Sigmoid colon (tissue), 7 donors: Measurements from ENCODE around the gene VDAC2. TPM values are rescaled to one million over a fixed set of nuclear protein-coding genes. Genes with fewer than 3 reads are reported as not detected.
"Not testable (repeated sequence)": the region's sequence is repeated elsewhere in the genome, so short reads cannot be mapped to it uniquely, and the experiment has no call there.

ENCODE experiments used
- DNase-seq: peaks from one replicate; pipeline ENCODE4 v3.0.0-alpha.2; 2019
- H3K27ac ChIP-seq, 4 donors: fragments of 200-600 bp; sonication (generic); one replicate each; pipeline ENCODE4 v1.5.1; 2016 to 2019; ENCODE audit warnings: mild to moderate bottlenecking in 1 of 4
- H3K27me3 ChIP-seq, 3 donors: fragments of 200-600 bp; sonication (generic); one replicate each; pipeline ENCODE4 v1.5.1; 2019; ENCODE audit warnings: mild to moderate bottlenecking in 1 of 3
- H3K36me3 ChIP-seq, 4 donors: fragments of 200-600 bp; sonication (generic); one replicate each; pipeline ENCODE4 v1.5.1; 2016 to 2019
- H3K4me1 ChIP-seq, 4 donors: fragments of 200-600 bp; sonication (generic); one replicate each; pipeline ENCODE4 v1.5.1; 2017 to 2019
- H3K4me3 ChIP-seq, 4 donors: fragments of 200-600 bp; sonication (generic); one replicate each; pipeline ENCODE4 v1.5.1; 2017 to 2019; ENCODE audit warnings: mild to moderate bottlenecking in 2 of 4, moderate library complexity in 1 of 4
- H3K9me3 ChIP-seq, 4 donors: fragments of 200-600 bp in 3 of 4; sonication (generic) in 3 of 4; one replicate each; pipeline versions ENCODE4 v1.5.1 to v1.6.1; 2013 to 2019
- CTCF ChIP-seq, 4 experiments: fragments of 450-650 bp in 3 of 4; fragments of 200-600 bp in 1 of 4; IDR thresholded peaks; one replicate each; pipeline ENCODE4 v1.5.1; 2016 to 2019; ENCODE audit warnings: antibody characterized with exemption in 4 of 4, mild to moderate bottlenecking in 3 of 4, moderate library complexity in 2 of 4
- EP300 ChIP-seq, 4 donors: sonication (generic); formaldehyde crosslinking; IDR thresholded peaks; one replicate each; pipeline ENCODE4 v1.6.1; 2017; ENCODE audit warnings: antibody characterized with exemption in 4 of 4
- POLR2A ChIP-seq, 2 donors: fragments of 450-650 bp; IDR thresholded peaks; one replicate each; pipeline ENCODE4 v1.6.1; 2016; ENCODE audit warnings: antibody characterized with exemption in 2 of 2, mild to moderate bottlenecking in 2 of 2, moderate library complexity in 2 of 2
- POLR2AphosphoS5 ChIP-seq, 4 donors: sonication (generic); formaldehyde crosslinking; IDR thresholded peaks; one replicate each; pipeline ENCODE4 v1.6.1; 2017; ENCODE audit warnings: antibody characterized with exemption in 4 of 4
- WGBS, 2 donors: extraction: QIAGEN DNeasy Blood & Tissue Kit; methylation state at CpG; one replicate each; pipeline ENCODE4 v1.1.7; 2013; 5-methylcytosine and 5-hydroxymethylcytosine counted together
- intact Hi-C: fragments of 100-400 bp; cut with DNase I; formaldehyde crosslinking; loops from one replicate; pipeline ENCODE4 v1.15.1; 2023
- polyA plus RNA-seq, 3 donors: library from polyadenylated mRNA; stranded (reverse); fragments of 200-250 nt; gene quantifications; one replicate each; pipeline ENCODE4 v1.2.3, GENCODE V29; 2013
- total RNA-seq, 4 donors: library from RNA; depleted of rRNA; stranded (reverse); fragments of >200 nt; gene quantifications; one replicate each; pipeline ENCODE4 v1.1.0, GENCODE V29; 2016
- donor health status: healthy with polysubstance abuse.
- donor health status: Bipolar disorder and iron deficiency.
- donor health status: healthy.

The VDAC2 gene
- total and polyA plus RNA-seq, 7 donors = 205 to 437 (median 249) TPM

GRCh38 chr10:75180592-75180991 lies 30.0 kb upstream of the VDAC2 start:
- no peak for DNase-seq
- H3K27me3 ChIP-seq = no peaks in the 10 kb centered on the region
- H3K36me3 ChIP-seq = peaks cover 0 to 10% (median 0%) of the 10 kb centered on the region in 4 donors
- H3K4me3 ChIP-seq = no peak overlapping the region
- WGBS, 2 donors = 83 to 92% methylated on average over 2 of the region's 2 CpGs
- H3K4me1 ChIP-seq = peaks cover 0 to 18% (median 9%) of the 10 kb centered on the region in 4 donors
- H3K9me3 ChIP-seq = no peaks in the 10 kb centered on the region
- H3K27ac ChIP-seq = peak overlapping the region in 3 of 4 donors; percentile 21 to 51 (median 51)
- intact Hi-C loops = no loop called here
- no peak for TF ChIP-seq EP300 (IDR thresholded peaks at IDR 0.05)
- peak; percentile 18 to 58 (median 52) for TF ChIP-seq POLR2AphosphoS5 (IDR thresholded peaks at IDR 0.05)

DNA sequence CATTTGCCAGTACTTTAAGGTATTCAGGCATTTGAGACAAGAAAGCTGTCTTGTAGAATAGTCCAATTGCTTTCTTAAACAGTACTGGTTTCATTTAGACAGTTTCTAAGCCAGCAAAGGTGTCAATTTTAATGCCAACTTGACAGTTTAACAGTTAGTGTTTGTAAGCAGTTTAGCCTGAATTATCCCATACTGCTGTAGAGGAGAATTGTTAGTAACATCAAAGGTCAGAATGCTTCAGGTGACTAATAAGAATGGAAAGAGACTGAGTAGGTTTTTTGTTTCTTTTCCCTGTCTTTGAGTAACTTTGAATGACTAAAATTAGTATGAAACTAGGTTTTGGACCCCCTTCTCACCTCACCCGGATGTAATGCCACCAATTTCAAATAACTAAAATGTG lies 29.5 kb upstream of the VDAC2 start:
- Histone ChIP-seq H3K36me3 (peaks cover 0 to 7% (median 0%) of the 10 kb centered on the region in 4 donors), H3K9me3 (no peaks in the 10 kb centered on the region), H3K4me1 (peaks cover 0 to 18% (median 9%) of the 10 kb centered on the region in 4 donors), H3K27ac (peak overlapping the region in 2 of 4 donors; percentile 22 to 51), H3K4me3 (no peak overlapping the region), H3K27me3 (no peaks in the 10 kb centered on the region)
- intact Hi-C loops = no loop called here
- no peak for DNase-seq
- 27 to 69% methylated on average over 1 of the region's 1 CpG for WGBS, 2 donors
- TF ChIP-seq POLR2A (IDR thresholded peaks at IDR 0.05) (no peak), POLR2AphosphoS5 (IDR thresholded peaks at IDR 0.05) (no peak), EP300 (IDR thresholded peaks at IDR 0.05) (no peak), CTCF (IDR thresholded peaks at IDR 0.05) (no peak)

- Histone ChIP-seq H3K4me1 (peaks cover 0 to 3% (median 1%) of the 10 kb centered on the region in 4 donors), H3K27ac (no peak overlapping the region), H3K4me3 (no peak overlapping the region), H3K27me3 (no peaks in the 10 kb centered on the region), H3K9me3 (no peaks in the 10 kb centered on the region), H3K36me3 (no peaks in the 10 kb centered on the region)
- DNase-seq = no peak
- TF ChIP-seq EP300 (IDR thresholded peaks at IDR 0.05) (no peak), CTCF (IDR thresholded peaks at IDR 0.05) (no peak), POLR2AphosphoS5 (IDR thresholded peaks at IDR 0.05) (no peak), POLR2A (IDR thresholded peaks at IDR 0.05) (no peak)
- intact Hi-C loops = no loop called here
- 25 to 60% methylated on average over 4 of the region's 4 CpGs for WGBS, 2 donors
These were observed 24.3 kb upstream of the VDAC2 start for GRCh38 chr10:75186310-75186709.

DNA sequence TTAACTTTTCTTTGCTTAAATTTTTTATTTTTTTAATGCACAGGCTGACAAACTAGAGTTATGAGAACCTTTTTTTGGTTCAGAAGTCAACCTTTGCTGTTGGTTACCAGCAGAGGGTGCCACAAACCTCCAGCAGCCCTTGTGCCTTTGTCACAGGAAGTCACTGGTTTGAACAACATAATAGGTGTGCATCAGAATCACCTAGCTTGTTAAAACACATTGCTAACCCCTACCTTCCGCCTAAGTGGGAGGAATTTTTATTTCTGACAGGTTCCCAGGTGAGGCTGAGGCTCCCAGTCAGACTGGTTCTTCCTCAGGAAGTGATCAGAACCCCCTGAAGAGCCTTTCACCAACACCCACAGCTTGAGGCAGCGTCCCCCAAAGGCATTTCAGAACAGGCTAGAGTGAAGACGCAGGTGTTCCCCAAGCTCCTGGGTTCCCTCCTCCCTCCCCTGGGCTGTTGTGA lies 22.6 kb upstream of the VDAC2 start:
- H3K36me3 ChIP-seq = no peaks in the 10 kb centered on the region
- DNase-seq = no peak
- peak overlapping the region in 1 of 4 donors; percentile 11 for H3K27ac ChIP-seq
- H3K27me3 ChIP-seq = no peaks in the 10 kb centered on the region
- H3K9me3 ChIP-seq = no peaks in the 10 kb centered on the region
- no peak overlapping the region for H3K4me3 ChIP-seq
- H3K4me1 ChIP-seq = peaks cover 0 to 19% (median 16%) of the 10 kb centered on the region in 4 donors
- 41 to 60% methylated on average over 3 of the region's 3 CpGs for WGBS, 2 donors
- peak; percentile 49 to 74 (median 56) for TF ChIP-seq CTCF (IDR thresholded peaks at IDR 0.05)
- no peak for TF ChIP-seq POLR2A (IDR thresholded peaks at IDR 0.05)
- TF ChIP-seq POLR2AphosphoS5 (IDR thresholded peaks at IDR 0.05) = no peak
- TF ChIP-seq EP300 (IDR thresholded peaks at IDR 0.05) = no peak
- intact Hi-C loops = loop anchor here (1.0 kb wide), 1 partner anchor 42 kb away; no protein-coding TSS in a partner anchor

- H3K27me3 ChIP-seq, H3K4me3 ChIP-seq, DNase-seq, H3K27ac ChIP-seq, H3K9me3 ChIP-seq, H3K36me3 ChIP-seq: not testable (repeated sequence)
- peaks cover 0 to 22% (median 17%) of the 10 kb centered on the region in 4 donors for H3K4me1 ChIP-seq
- WGBS, 2 donors = 87 to 95% methylated on average over 9 of the region's 9 CpGs
- intact Hi-C loops = loop anchor here (1.0 kb wide), 1 partner anchor 42 kb away; no protein-coding TSS in a partner anchor
These were observed 22.1 kb upstream of the VDAC2 start for GRCh38 chr10:75188522-75188921.
